Endometrial microvascular endothelial cells (primary cell): ENCODE results near the gene SETMAR. TPM values are rescaled to one million over a fixed set of nuclear protein-coding genes. Genes with fewer than 3 reads are reported as not detected.
"Not testable (repeated sequence)": the region's sequence is repeated elsewhere in the genome, so short reads cannot be mapped to it uniquely, and the experiment has no call there.

Experiments used
- in situ Hi-C: cut with HindIII; loops from 2 replicates; pipeline ENCODE4 v1.10.0; 2017; ENCODE audit warnings: low sequenced_read_pairs, low pct_unique_long_range_greater_than_20kb; ENCODE audit errors: inconsistent ontology term
- total RNA-seq: library from RNA; depleted of rRNA; stranded (reverse); fragments of >200 nt; gene quantifications from one replicate; pipeline ENCODE4 v1.2.3, GENCODE V29; 2015; ENCODE audit errors: inconsistent ontology term

Gene SETMAR
- total RNA-seq = 25.7 TPM

- in situ Hi-C loops = no loop called here
Observed at GRCh38 chr3:4303187-4304123, at the start of gene SETMAR. Gene SETMAR (plus strand): TSS chr3:4303369. CDS start chr3:4303371, 2 bp downstream.

GRCh38 chr3:4261406-4261805 is 41.8 kb upstream of the SETMAR start:
- in situ Hi-C loops = no loop called here

DNA sequence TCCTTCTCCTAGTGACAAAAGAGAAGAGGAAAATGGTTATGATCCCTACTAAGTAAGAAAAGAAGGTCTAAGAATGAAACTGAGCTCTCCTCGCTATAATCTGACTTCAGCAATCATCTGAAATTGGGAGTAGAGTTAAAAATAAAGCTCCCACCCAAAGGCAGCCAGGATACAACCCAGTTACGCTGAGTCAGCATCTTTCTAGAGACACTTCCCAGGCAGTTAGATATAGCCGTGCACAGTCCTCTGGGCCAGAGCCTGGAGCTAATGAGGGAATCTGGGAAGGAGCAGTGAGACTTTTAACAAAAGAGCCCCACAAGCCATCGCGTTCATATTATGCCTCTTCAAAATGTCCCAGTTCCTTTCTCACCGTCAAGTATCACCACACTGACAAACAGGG is 39.1 kb upstream of the SETMAR start:
- in situ Hi-C loops = no loop called here

DNA sequence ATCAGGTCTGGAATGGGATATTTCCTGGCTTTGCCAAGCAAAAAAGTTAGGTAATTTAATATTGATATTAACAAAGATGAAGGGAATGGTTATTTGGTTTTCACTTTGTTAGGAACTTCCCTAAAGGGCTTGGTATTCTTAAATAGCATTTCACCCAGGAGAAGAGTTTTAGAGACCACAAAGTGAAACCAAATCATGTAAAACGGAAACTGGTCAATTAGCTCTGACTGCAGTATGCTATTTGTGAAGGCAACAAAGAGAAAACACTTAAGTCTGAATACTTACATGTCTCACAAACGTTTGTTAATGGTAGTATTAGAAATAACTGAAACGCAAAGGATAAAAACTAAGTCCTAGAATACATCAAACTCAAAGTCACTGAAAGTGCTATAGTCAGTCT is 32.4 kb upstream of the SETMAR start:
- in situ Hi-C loops = no loop called here

GRCh38 chr3:4271834-4272233 is 31.3 kb upstream of the SETMAR start:
- in situ Hi-C loops = no loop called here

DNA sequence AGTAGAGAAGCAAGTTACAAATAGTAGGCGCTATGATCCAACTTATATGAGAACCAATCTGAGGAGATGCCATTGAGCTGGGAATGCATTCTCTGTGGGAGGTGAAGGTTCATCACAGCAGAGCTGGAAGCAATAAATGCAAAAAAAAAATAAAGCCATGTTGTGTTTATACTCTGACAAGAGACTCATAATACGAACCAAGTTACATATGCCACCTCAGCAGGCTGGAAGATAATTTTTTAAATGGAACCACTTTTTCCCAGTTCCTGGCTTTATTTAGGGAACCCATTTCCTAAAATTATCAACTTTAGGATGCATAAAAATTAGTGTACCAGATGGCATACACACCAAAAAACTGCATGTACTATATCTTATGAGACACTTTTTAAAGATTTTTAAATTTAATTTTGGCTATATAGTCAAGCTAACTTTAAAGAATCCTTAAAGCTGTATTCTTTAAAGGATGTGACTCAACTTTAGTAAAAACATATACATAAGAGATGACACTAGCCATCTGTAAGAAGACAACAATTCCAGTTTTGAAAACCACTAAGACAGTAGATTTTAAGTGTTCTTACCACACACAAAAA is 23.6 kb upstream of the SETMAR start:
- in situ Hi-C loops = no loop called here

- in situ Hi-C loops = no loop called here
Observed at GRCh38 chr3:4281991-4282390, 21.2 kb upstream of the SETMAR start.

DNA sequence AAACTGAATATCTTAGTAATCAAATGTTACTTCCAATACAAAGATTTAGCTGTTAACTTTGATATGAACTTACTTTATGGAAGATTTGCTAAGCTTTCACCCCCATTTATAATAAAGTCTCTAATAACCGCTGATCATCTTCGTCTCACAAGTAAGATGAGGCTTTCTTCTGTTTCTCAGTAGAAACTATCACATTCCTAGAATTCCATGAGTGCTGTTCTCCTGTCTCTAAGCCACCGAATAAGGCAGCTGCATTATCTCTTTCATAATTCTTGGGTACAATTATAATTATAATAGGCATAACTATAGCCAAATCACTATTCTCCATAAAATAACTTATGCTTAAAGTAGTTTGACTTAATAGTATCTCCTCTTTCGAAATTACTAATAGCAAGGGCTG is 18.3 kb upstream of the SETMAR start:
- in situ Hi-C loops = no loop called here

DNA sequence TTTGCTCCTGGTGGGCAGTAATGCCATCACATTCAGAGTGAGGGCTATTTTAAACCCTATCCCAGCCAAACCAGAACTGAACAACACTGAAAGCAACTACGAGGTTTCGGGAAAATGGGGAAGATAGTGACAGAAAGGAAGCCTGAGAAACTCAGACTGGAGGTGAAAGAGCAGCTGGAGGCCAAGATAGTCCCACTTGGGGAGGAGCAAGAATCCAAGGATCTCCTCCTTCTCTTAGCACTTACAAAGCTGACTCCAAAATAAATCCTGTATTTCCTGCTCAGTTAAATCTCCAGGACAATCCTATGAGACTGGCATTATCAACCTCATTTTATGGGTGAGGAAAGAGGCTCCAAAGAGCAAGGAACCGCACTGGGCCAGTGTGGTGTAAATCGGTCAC is 14.1 kb upstream of the SETMAR start:
- in situ Hi-C loops = no loop called here

DNA sequence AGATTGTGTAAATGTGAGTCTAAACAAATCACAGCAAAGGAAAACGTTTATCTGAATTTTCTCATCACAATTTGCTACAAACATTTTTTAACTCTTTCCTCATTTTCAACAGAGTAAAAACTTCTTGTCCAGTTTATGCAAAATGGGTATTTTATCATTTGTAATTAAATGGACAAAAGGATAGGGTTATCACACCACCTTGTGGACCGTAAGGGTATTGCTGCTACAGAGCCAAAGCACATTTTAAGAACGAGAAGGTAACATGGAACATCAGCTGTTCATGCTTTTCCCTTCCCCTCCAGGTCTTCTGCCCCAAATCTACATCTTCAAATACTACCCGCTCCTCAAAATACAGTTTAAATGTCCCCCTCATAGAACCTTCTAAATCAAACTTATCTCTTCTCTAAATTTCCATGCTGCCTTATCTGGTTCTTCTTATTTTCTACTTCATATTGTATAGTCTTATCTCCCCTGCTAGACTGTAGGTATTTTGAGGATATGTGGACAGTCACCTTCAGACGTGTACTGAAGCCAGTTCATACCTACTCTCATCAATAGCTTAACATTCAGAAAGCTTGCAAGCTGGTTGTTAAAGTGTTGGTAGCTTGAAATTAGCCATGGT is 12.8 kb upstream of the SETMAR start:
- in situ Hi-C loops = no loop called here

GRCh38 chr3:4292301-4292700 is 10.9 kb upstream of the SETMAR start:
- in situ Hi-C loops = no loop called here

- in situ Hi-C loops = no loop called here
Observed at GRCh38 chr3:4294616-4295327, 8.4 kb upstream of the SETMAR start.

- in situ Hi-C loops = not testable (repeated sequence)
Observed at GRCh38 chr3:4296454-4296853, 6.7 kb upstream of the SETMAR start.

GRCh38 chr3:4297486-4297885 is 5.7 kb upstream of the SETMAR start:
- in situ Hi-C loops = no loop called here

GRCh38 chr3:4302747-4303146 is 422 bp upstream of the SETMAR start:
- in situ Hi-C loops = no loop called here

- in situ Hi-C loops = not testable (repeated sequence)
Observed at GRCh38 chr3:4305210-4305609, 2.0 kb downstream of the SETMAR start.

- in situ Hi-C loops = no loop called here
Observed at GRCh38 chr3:4306091-4306490, 2.9 kb downstream of the SETMAR start.

- in situ Hi-C loops = no loop called here
Observed at GRCh38 chr3:4306860-4307259, 3.7 kb downstream of the SETMAR start.

DNA sequence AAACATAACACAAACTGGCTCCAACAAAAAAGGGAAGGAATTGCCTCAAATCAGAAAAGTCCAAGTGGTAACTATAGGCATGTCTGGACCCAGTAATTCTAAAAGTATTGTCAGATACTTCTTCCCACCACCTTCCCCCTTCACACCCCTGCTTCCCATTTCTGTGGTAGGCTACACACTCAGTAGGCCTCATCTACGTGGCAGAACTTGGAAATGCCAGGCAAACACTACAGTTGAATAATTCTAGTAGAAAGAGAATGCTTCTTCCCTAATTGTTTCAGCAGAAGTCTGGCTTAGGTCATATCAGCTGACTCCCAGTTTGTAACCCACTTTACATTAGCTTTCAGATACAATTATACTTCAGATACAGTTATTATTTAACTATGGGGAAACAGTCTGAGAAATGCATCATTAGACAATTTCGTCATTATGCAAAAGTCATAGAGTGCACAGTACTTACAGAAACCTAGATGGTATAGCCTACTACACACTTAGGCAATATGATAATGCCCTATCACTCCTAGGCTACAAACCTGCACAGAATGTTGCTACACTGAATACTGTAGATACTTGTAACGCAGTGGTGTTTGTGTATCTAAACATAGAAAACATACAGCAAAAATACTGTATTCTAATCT is 6.4 kb downstream of the SETMAR start:
- in situ Hi-C loops = no loop called here
